Measurements from ENCODE around the gene ASCC1.
"Not testable (repeated sequence)": the region's sequence is repeated elsewhere in the genome, so short reads cannot be mapped to it uniquely, and the experiment has no call there.

The ASCC1 gene

GRCh38 chr10:72116372-72116771, 99.7 kb downstream of the ASCC1 start:
- Mint-ChIP-seq H3K4me1 (peaks cover 15% of the 10 kb centered on the region), H3K9me3 (peaks cover 4 to 14% of the 10 kb centered on the region in 2 donors), H3K4me3 (no peak overlapping the region), H3K27ac (no peak overlapping the region), H3K27me3 (no peaks in the 10 kb centered on the region)
- ATAC-seq, result no peak
- DNase-seq, result no peak

GRCh38 chr10:72114706-72115450, 101.2 kb downstream of the ASCC1 start:
- H3K9me3 Mint-ChIP-seq, result peaks cover 4 to 14% of the 10 kb centered on the region in 2 donors
- no peak overlapping the region for H3K27ac Mint-ChIP-seq
- H3K4me1 Mint-ChIP-seq, result peaks cover 27% of the 10 kb centered on the region
- H3K27me3 Mint-ChIP-seq, result no peaks in the 10 kb centered on the region
- ATAC-seq (no peak), DNase-seq (no peak)
- H3K4me3 Mint-ChIP-seq, result no peak overlapping the region

GRCh38 chr10:72110673-72111401, 105.2 kb downstream of the ASCC1 start:
- no peak overlapping the region for H3K27ac Mint-ChIP-seq
- H3K4me3 Mint-ChIP-seq, result no peak overlapping the region
- H3K4me1 Mint-ChIP-seq, result peaks cover 68% of the 10 kb centered on the region
- no peaks in the 10 kb centered on the region for H3K9me3 Mint-ChIP-seq
- H3K27me3 Mint-ChIP-seq, result no peaks in the 10 kb centered on the region
- DNase-seq (no peak), ATAC-seq (no peak)

GRCh38 chr10:72109636-72110157, 106.4 kb downstream of the ASCC1 start:
- peaks cover 79% of the 10 kb centered on the region for H3K4me1 Mint-ChIP-seq
- ATAC-seq (peak; percentile 48), DNase-seq (no peak)
- peak overlapping the region; percentile 72 to 79 for H3K27ac Mint-ChIP-seq
- H3K4me3 Mint-ChIP-seq, result peak overlapping the region; percentile 38 to 80
- H3K9me3 Mint-ChIP-seq, result no peaks in the 10 kb centered on the region
- no peaks in the 10 kb centered on the region for H3K27me3 Mint-ChIP-seq

GRCh38 chr10:72108830-72109635, 107.0 kb downstream of the ASCC1 start:
- Mint-ChIP-seq H3K4me1 (peaks cover 86% of the 10 kb centered on the region), H3K4me3 (peak overlapping the region; percentile 52 to 80), H3K9me3 (no peaks in the 10 kb centered on the region), H3K27ac (peak overlapping the region; percentile 72 to 99), H3K27me3 (no peaks in the 10 kb centered on the region)
- ATAC-seq (peak; percentile 24), DNase-seq (no peak)

- Mint-ChIP-seq H3K27ac (peak overlapping the region; percentile 80 to 99), H3K4me1 (peaks cover 87% of the 10 kb centered on the region), H3K4me3 (peak overlapping the region; percentile 80 to 84)
- not testable (repeated sequence) for H3K27me3 Mint-ChIP-seq, ATAC-seq, DNase-seq, H3K9me3 Mint-ChIP-seq
Measured at GRCh38 chr10:72108004-72108370, 108.1 kb downstream of the ASCC1 start.

- Mint-ChIP-seq H3K9me3 (no peaks in the 10 kb centered on the region), H3K27me3 (no peaks in the 10 kb centered on the region), H3K27ac (peak overlapping the region; percentile 99), H3K4me3 (peak overlapping the region; percentile 80 to 84), H3K4me1 (peaks cover 85% of the 10 kb centered on the region)
- no peak for DNase-seq
- ATAC-seq, result peak; percentile 79
Measured at GRCh38 chr10:72107325-72108003, 108.6 kb downstream of the ASCC1 start.

- H3K27me3 Mint-ChIP-seq, result no peaks in the 10 kb centered on the region
- no peak for DNase-seq
- H3K27ac Mint-ChIP-seq, result peak overlapping the region; percentile 99
- H3K4me3 Mint-ChIP-seq, result peak overlapping the region; percentile 80 to 84
- no peaks in the 10 kb centered on the region for H3K9me3 Mint-ChIP-seq
- ATAC-seq, result no peak
- H3K4me1 Mint-ChIP-seq, result peaks cover 90% of the 10 kb centered on the region
Measured at GRCh38 chr10:72106896-72107295, 109.2 kb downstream of the ASCC1 start.

- ATAC-seq, result peak; percentile 50
- Mint-ChIP-seq H3K9me3 (no peaks in the 10 kb centered on the region), H3K4me3 (peak overlapping the region; percentile 80 to 84), H3K4me1 (peaks cover 96% of the 10 kb centered on the region), H3K27ac (peak overlapping the region; percentile 99), H3K27me3 (no peaks in the 10 kb centered on the region)
- DNase-seq, result no peak
Measured at GRCh38 chr10:72106154-72106849, 109.8 kb downstream of the ASCC1 start.

- ATAC-seq (no peak), DNase-seq (no peak)
- H3K27me3 Mint-ChIP-seq, result no peaks in the 10 kb centered on the region
- H3K9me3 Mint-ChIP-seq, result no peaks in the 10 kb centered on the region
- H3K4me1 Mint-ChIP-seq, result peaks cover 96% of the 10 kb centered on the region
- H3K27ac Mint-ChIP-seq, result peak overlapping the region; percentile 99
- H3K4me3 Mint-ChIP-seq, result peak overlapping the region; percentile 32 to 50
Measured at GRCh38 chr10:72105710-72106109, 110.4 kb downstream of the ASCC1 start.

GRCh38 chr10:72105098-72105475, 111.0 kb downstream of the ASCC1 start:
- H3K9me3 Mint-ChIP-seq, result no peaks in the 10 kb centered on the region
- peak overlapping the region; percentile 99 for H3K27ac Mint-ChIP-seq
- DNase-seq (no peak), ATAC-seq (no peak)
- H3K27me3 Mint-ChIP-seq, result no peaks in the 10 kb centered on the region
- H3K4me1 Mint-ChIP-seq, result peaks cover 90% of the 10 kb centered on the region
- H3K4me3 Mint-ChIP-seq, result no peak overlapping the region

- Mint-ChIP-seq H3K27me3 (no peaks in the 10 kb centered on the region), H3K9me3 (no peaks in the 10 kb centered on the region), H3K27ac (peak overlapping the region; percentile 36 to 99), H3K4me1 (peaks cover 86% of the 10 kb centered on the region), H3K4me3 (no peak overlapping the region)
- DNase-seq (no peak), ATAC-seq (no peak)
Measured at GRCh38 chr10:72104472-72105097, 111.5 kb downstream of the ASCC1 start.

GRCh38 chr10:72099600-72099921, 116.5 kb downstream of the ASCC1 start:
- Mint-ChIP-seq H3K27ac (no peak overlapping the region), H3K4me1 (peaks cover 86% of the 10 kb centered on the region), H3K27me3 (no peaks in the 10 kb centered on the region), H3K9me3 (no peaks in the 10 kb centered on the region), H3K4me3 (no peak overlapping the region)
- ATAC-seq (no peak), DNase-seq (no peak)

GRCh38 chr10:72098836-72099599, 117.1 kb downstream of the ASCC1 start:
- DNase-seq (no peak), ATAC-seq (no peak)
- Mint-ChIP-seq H3K4me1 (peaks cover 86% of the 10 kb centered on the region), H3K27me3 (no peaks in the 10 kb centered on the region), H3K4me3 (no peak overlapping the region), H3K27ac (no peak overlapping the region), H3K9me3 (no peaks in the 10 kb centered on the region)
